Type B pancreatic cell (in vitro differentiated cells): ENCODE results near the gene UBA5. TPM values are rescaled to one million over a fixed set of nuclear protein-coding genes. Genes with fewer than 3 reads are reported as not detected.

Experiments used
- total RNA-seq: library from RNA; stranded (reverse); gene quantifications from 2 replicates; pipeline ENCODE4 v1.2.1, GENCODE V29; 2021; ENCODE audit warnings: low replicate concordance

The UBA5 gene
- total RNA-seq, 1 donor from 2014 or later: 40.6 TPM

Other genes starting within 250 kb of the UBA5 start
- 30.8 and 34.0 TPM in 2 replicates for gene DNAJC13, start 242.8 kb upstream of the UBA5 start, total RNA-seq
- 0.29 and 1.9 TPM in 2 replicates for gene ACKR4, start 63.1 kb upstream of the UBA5 start, total RNA-seq
- gene ACAD11, start 520 bp upstream of the UBA5 start, total RNA-seq: 10.4 and 14.7 TPM in 2 replicates
- gene NPHP3, start 62.1 kb downstream of the UBA5 start, total RNA-seq: 9.1 and 22.4 TPM in 2 replicates